Duodenal mucosa (tissue), 2 donors: ENCODE data around the gene TGFBR2.
"Not testable (repeated sequence)": the region's sequence is repeated elsewhere in the genome, so short reads cannot be mapped to it uniquely, and the experiment has no call there.

Experiments used
- H3K27ac ChIP-seq: one replicate; pipeline ENCODE4 v1.7.0; 2013; ENCODE audit warnings: low read depth, low read length
- H3K27me3 ChIP-seq, 2 donors: one replicate each; pipeline ENCODE4 v1.7.0; 2013; ENCODE audit warnings: low read length in 2 of 2, control low read depth in 1 of 2; ENCODE audit not compliant: insufficient read depth in 2 of 2, control insufficient read depth in 1 of 2
- H3K36me3 ChIP-seq, 2 donors: one replicate each; pipeline ENCODE4 v1.7.0; 2013; ENCODE audit warnings: low read length in 2 of 2, control low read depth in 1 of 2; ENCODE audit not compliant: insufficient read depth in 2 of 2, control insufficient read depth in 1 of 2
- H3K4me1 ChIP-seq, 2 donors: one replicate each; pipeline ENCODE4 v1.7.0; 2013; ENCODE audit warnings: low read length in 2 of 2, control low read depth in 1 of 2; ENCODE audit not compliant: insufficient read depth in 2 of 2, control insufficient read depth in 1 of 2
- H3K4me3 ChIP-seq, 2 donors: one replicate each; pipeline ENCODE4 v1.7.0; 2013; ENCODE audit warnings: low read length in 2 of 2, low read depth in 1 of 2
- H3K9ac ChIP-seq, 2 donors: one replicate each; pipeline ENCODE4 v1.7.0; 2013; ENCODE audit warnings: low read length in 2 of 2, low read depth in 1 of 2
- H3K9me3 ChIP-seq, 2 donors: one replicate each; pipeline ENCODE4 v1.7.0; 2013; ENCODE audit warnings: low read length in 2 of 2, control low read depth in 1 of 2; ENCODE audit not compliant: control insufficient read depth in 1 of 2

The TGFBR2 gene

DNA sequence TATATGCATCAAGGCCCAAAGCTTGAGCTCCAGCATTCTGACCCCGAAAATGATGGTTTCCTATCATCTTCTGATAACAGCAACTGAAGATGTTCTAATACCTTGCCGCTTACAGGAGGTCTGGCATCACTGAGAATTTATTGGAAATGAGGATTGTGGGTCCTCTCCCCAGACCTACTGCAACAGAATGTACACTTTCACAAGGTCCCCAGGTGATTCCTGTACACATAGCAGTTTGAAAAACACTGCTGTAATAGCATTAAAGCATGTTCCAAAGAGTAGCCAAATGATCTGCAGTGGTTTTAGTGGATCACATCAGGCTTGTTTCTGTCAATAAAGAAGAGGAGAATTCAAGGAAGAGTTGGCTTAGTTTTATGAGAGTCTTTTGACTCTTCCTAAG is 11.3 kb downstream of the TGFBR2 start:
- Histone ChIP-seq H3K9me3 (no peaks in the 10 kb centered on the region), H3K36me3 (peaks cover 0 to 4% of the 10 kb centered on the region in 2 donors), H3K4me3 (no peak overlapping the region), H3K4me1 (peaks cover 31 to 40% of the 10 kb centered on the region in 2 donors), H3K9ac (no peak overlapping the region), H3K27me3 (no peaks in the 10 kb centered on the region), H3K27ac (no peak overlapping the region)

DNA sequence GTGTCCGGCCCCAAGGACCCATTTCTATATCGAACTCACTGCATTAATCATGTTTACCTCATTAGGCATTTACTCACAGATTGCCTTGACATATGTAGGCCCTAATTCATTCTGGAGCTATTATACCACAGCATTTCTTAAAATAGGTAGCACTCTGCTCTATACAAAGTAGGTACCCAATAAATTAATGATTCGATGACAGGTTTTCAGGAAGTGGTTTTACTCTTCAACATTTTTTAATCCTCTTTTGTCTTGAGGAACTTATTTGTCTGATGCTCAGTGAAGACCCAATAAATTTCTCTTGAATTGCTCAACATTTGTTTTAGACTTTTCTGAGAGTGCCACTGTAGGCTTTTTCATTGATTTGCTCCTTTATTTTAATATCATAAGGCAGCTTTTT is 12.1 kb downstream of the TGFBR2 start:
- no peaks in the 10 kb centered on the region for H3K9me3 ChIP-seq
- H3K27me3 ChIP-seq, result no peaks in the 10 kb centered on the region
- H3K27ac ChIP-seq, result no peak overlapping the region
- peaks cover 0 to 4% of the 10 kb centered on the region in 2 donors for H3K36me3 ChIP-seq
- H3K9ac ChIP-seq, result no peak overlapping the region
- no peak overlapping the region for H3K4me3 ChIP-seq
- peaks cover 31 to 41% of the 10 kb centered on the region in 2 donors for H3K4me1 ChIP-seq

DNA sequence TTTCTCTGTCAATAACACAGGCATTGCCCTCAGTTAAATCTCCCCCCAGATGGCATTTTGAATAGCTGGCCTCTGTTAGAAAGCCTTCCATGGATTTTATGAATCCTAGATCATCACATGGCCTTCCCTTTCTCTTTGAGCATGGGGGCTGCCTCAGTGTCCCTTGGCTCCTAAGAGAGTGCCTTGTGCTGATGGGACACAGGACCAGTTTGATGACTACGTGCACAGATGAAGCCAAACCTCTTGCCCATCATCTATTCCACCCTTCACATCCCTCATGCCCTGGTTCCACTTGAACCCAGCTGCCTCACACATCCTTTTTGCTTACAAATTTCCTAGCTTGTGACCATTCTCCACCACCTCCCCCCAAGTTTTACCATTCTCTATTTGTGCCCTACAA is 12.9 kb downstream of the TGFBR2 start:
- Histone ChIP-seq H3K9me3 (no peaks in the 10 kb centered on the region), H3K4me3 (no peak overlapping the region), H3K4me1 (peaks cover 31 to 39% of the 10 kb centered on the region in 2 donors), H3K27me3 (no peaks in the 10 kb centered on the region), H3K36me3 (peaks cover 3 to 4% of the 10 kb centered on the region in 2 donors), H3K9ac (no peak overlapping the region), H3K27ac (no peak overlapping the region)

DNA sequence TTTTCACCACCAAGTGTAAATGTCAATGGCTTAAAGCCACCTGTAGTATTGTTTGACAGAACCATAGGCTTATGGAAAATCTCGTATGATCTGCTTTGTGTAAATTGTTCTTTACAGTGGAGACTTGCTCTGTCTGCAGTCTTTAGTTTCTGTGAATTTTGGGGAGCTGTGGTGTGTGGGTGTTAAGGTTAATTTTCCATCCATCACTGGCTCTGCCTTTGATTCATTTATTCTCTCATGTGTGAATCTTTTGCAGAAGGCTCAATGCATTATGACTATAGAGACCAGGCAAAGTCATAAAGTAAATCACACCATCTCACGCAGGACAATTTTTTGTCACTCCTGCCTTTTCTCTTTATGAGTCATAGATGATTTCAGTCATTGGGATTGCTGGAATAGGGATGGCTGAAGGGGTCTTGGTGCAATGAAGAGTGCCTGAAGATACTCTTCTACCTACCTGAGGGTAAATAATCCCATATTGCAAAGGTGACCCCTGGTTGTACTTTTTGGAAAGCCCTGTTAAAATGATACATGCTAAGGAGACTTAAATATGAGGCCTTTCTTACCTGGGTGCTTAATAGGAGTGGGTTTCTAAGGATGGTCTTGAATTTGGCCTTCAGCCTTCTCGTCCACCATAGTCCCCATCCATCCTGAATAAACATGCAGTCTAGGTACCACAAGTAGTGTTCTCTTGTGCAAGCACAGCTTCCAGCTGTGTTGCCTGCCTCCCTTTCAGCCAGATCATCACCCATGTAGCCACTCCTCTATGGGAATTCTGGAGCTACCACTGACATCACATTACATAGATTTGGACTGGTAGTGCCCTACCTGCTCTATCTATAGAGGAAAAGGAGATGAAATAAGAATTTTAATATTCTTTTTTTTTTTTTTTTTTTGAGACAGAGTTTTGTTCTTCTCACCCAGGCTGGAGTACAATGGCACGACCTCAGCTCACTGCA is 14.3 kb downstream of the TGFBR2 start:
- Histone ChIP-seq H3K4me3 (no peak overlapping the region), H3K27ac (no peak overlapping the region), H3K4me1 (peaks cover 37 to 44% of the 10 kb centered on the region in 2 donors)

DNA sequence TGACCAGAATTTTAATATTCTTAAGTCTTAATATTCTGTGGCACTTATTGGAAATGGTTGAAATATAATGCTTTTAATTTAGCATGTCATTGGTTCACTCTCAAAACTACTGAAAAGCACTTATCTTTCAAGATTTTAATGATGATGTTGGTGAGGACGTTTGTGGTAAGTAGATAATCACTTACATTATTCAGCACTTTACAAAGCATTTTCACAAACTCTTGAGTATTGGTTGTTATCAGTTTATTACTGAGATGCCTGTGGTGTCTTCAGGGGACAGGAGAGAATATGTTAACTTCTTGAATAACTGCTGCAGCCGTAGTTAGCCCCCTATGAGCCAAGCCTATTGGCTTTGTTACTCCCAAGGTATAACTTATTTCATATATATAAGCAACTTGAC is 15.2 kb downstream of the TGFBR2 start:
- peaks cover 41 to 50% of the 10 kb centered on the region in 2 donors for H3K4me1 ChIP-seq

More for the DNA sequence above, 14.3 kb downstream of the TGFBR2 start:
- H3K9me3 ChIP-seq, result no peaks in the 10 kb centered on the region
- no peaks in the 10 kb centered on the region for H3K27me3 ChIP-seq
- peaks cover 3 to 4% of the 10 kb centered on the region in 2 donors for H3K36me3 ChIP-seq
- H3K9ac ChIP-seq, result no peak overlapping the region

DNA sequence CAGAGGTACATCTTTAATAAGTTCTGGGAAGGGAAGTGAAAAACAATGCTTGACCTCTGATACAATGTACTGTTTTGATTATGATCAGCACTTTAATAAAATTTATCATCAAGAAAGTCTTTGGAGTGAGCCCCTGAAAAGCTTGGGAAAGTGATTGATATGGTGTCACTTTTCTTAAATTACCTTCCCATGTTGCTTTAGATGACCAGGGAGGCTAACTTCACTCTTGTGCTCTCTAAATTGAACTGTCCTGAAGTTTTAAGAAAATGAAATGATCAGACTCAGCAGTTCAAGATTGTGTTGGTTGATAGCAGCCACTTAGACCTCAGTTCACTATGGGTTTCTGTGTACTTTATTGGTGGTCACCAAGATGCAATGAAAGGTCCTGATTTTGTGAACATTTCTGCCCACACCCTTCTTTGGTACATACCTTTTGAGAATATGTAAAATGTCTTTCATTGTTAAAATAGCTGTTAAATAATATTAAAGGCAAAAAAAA is 15.7 kb downstream of the TGFBR2 start:
- Histone ChIP-seq H3K9ac (no peak overlapping the region), H3K27ac (no peak overlapping the region), H3K4me1 (peaks cover 46 to 55% of the 10 kb centered on the region in 2 donors), H3K4me3 (no peak overlapping the region), H3K36me3 (peaks cover 3 to 4% of the 10 kb centered on the region in 2 donors), H3K27me3 (no peaks in the 10 kb centered on the region), H3K9me3 (no peaks in the 10 kb centered on the region)

More for the DNA sequence above, 15.2 kb downstream of the TGFBR2 start:
- Histone ChIP-seq H3K9ac (no peak overlapping the region), H3K9me3 (no peaks in the 10 kb centered on the region), H3K27me3 (no peaks in the 10 kb centered on the region), H3K36me3 (peaks cover 3 to 4% of the 10 kb centered on the region in 2 donors), H3K27ac (no peak overlapping the region), H3K4me3 (no peak overlapping the region)

DNA sequence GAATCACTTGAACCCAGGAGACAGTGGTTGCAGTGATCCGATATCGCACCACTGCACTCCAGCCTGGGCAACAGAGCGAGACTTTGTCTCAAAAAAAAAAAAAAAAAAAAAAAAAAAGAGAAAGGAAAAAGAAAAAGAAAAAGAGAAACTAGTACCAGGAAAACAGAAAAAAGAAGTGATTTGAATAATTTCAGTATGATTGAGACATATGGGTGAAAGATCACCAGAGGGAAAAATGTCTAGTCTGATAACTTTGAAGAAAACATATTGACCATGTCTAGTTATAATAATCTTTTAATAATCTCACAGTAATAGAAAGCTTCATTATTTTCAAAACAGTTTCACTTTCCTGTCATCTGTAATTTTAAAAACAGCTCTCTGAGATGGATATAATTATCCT is 16.4 kb downstream of the TGFBR2 start:
- H3K9ac ChIP-seq, result no peak overlapping the region
- peaks cover 3 to 4% of the 10 kb centered on the region in 2 donors for H3K36me3 ChIP-seq
- H3K27ac ChIP-seq, result no peak overlapping the region
- H3K4me3 ChIP-seq, result no peak overlapping the region
- H3K27me3 ChIP-seq, result no peaks in the 10 kb centered on the region
- no peaks in the 10 kb centered on the region for H3K9me3 ChIP-seq
- H3K4me1 ChIP-seq, result peaks cover 50 to 62% of the 10 kb centered on the region in 2 donors

DNA sequence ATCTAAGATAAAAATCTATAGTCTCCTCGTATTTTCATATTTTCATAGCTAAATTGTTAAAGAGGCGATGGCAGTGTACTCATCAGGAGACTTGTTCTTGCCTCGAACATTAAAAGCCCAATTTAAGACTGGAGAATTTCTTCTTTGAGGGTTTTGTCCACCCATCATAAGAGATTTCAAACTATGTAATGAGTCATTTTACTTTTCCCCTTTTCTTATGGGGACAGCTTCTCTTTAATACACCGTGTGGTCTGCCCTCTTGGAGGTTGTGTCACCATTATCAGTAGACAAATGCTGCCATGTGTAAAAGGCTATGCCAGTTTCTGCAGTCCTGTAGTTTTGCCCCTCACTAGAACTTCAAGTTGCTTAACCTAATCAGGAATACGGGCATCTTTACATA is 16.9 kb downstream of the TGFBR2 start:
- Histone ChIP-seq H3K4me1 (peaks cover 56 to 66% of the 10 kb centered on the region in 2 donors), H3K4me3 (no peak overlapping the region), H3K36me3 (peaks cover 3 to 4% of the 10 kb centered on the region in 2 donors), H3K9me3 (no peaks in the 10 kb centered on the region), H3K27ac (no peak overlapping the region), H3K27me3 (no peaks in the 10 kb centered on the region), H3K9ac (no peak overlapping the region)

DNA sequence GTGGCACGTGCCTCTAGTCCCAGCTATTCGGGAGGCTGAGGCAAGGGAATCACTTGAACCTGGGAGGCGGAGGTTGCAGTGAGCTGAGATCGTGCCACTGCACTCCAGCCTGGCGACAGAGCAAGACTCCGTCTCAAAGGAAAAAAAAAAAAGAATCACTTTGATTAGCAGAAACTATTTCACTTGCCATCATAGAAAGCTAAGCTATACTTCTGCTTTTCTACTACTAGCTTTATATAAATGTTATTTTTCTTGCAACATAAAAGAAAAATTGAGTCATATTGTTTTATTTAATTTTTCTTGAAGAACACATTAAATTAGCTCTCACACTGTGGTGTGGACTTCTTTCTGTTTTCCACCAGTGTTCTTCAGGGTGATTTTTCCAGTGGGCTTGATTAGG is 18.1 kb downstream of the TGFBR2 start:
- H3K4me1 ChIP-seq, result peaks cover 61 to 71% of the 10 kb centered on the region in 2 donors
- not testable (repeated sequence) for H3K9ac ChIP-seq, H3K27me3 ChIP-seq, H3K4me3 ChIP-seq, H3K9me3 ChIP-seq, H3K27ac ChIP-seq, H3K36me3 ChIP-seq
